Measurements from ENCODE around the gene RAI1. TPM values are rescaled to one million over a fixed set of nuclear protein-coding genes. Genes with fewer than 3 reads are reported as not detected.

RAI1 gene
- total and polyA plus RNA-seq, 10 of the 15 experiments (the other 5 are each of a cell fraction or from before 2014, with no cell fraction given), result 0.66 to 37.7 (median 6.0) TPM

DNA sequence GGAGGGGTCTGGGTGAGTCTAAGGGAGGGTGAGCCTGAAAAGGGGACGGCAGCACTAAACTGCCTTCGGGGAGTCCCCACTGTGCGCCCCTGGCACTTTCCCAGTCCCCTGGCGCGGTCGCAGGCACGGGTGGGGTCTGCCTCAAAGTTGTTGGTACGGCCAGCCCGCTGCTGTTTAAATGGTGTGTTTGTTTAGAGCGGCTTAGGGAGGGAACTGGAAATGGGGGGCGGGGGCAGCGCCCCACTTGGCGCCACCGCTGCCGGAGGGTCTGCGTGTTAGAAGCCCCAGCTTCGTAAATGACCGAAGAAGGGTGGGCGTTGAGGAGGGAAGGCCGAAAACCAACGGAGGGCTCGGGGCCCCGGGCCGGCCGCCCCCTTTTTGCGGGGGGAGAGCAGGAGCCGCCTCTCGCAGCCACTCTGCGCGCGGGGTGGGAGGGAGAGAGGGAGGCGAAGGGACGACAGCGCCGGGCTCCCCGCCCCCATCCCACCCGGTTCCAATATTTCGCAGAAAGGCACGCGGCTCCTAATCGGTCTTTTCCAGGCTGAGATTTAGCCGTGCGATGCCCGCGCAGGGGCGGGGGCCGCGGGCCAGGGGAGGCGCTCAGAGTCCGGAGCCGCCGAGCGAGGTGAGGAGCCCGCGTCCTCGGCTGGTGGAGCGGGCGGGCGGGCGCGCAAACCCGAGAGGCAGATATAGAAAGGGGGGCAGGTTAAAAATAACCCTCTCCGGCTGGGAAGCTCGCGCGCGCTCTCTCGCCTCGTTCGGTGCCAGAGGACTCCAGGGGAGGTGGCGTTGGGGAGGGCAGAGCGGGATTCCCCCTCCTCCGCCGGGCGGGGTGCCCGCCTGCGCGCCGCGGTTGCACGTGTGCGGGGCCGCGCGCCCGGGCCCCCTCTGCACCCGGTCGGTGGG lies 100.6 kb downstream of the RAI1 start:
- ATAC-seq (peak; percentile 27), DNase-seq (ENCODE audit: low read depth, low spot score) (no peak), FAIRE-seq (no peak)
- H2AFZ ChIP-seq (ENCODE audit: control insufficient read depth, low read depth, low read length), result no peak overlapping the region
- intact Hi-C loops (cut with micrococcal nuclease; ENCODE audit: unreplicated experiment) (loop anchor here (1.0 kb wide), 1 partner anchor 30 kb away; no protein-coding TSS in a partner anchor), in situ Hi-C loops (cut with MboI) (no loop called here)
- H3K27me3 ChIP-seq (replicated peaks in 1 of 2; ENCODE audit: control insufficient read depth in 2 of 2, insufficient read depth in 2 of 2, low read length in 1 of 2), result no peaks in the 10 kb centered on the region
- H3K4me2 ChIP-seq (ENCODE audit: control insufficient read depth, insufficient read depth), result peak overlapping the region; percentile 49
- ChIA-PET RAD21 (ENCODE audit: unreplicated experiment) (no interaction called here), SMC1A (ENCODE audit: uncharacterized antibody, unreplicated experiment) (no interaction called here), POLR2A (interaction anchor here (1.2 kb wide), 1 partner anchor 89 kb away, joined by 3 read pairs; no protein-coding TSS in a partner anchor), CTCF (interaction anchor here (0.6 kb wide), 1 partner anchor 101 kb away, joined by 3 read pairs; the partner anchor contains the start of gene RAI1)
- no peaks in the 10 kb centered on the region for H3K79me2 ChIP-seq (ENCODE audit: control insufficient read depth, insufficient read depth, low read length)
- BruUV-seq (replicated peaks), result no TSS peak
- no peak overlapping the region for H3K9ac ChIP-seq (ENCODE audit: control insufficient read depth, insufficient read depth, low read length)
- peaks cover 11% of the 10 kb centered on the region for H3K4me1 ChIP-seq (ENCODE audit: control insufficient read depth, insufficient read depth, low read length)
- 5% methylated on average over 62 of the region's 88 CpGs for WGBS (ENCODE audit: insufficient coverage, insufficient replicate concordance, low lambda C conversion rate, missing lambda C conversion rate)
- peaks cover 0 to 6% of the 10 kb centered on the region in 2 experiments; a peak in 2 of 4 replicates for H3K36me3 ChIP-seq (ENCODE audit: control insufficient read depth in 2 of 2, insufficient read depth in 2 of 2, low read length in 1 of 2)
- H4K20me1 ChIP-seq (ENCODE audit: control insufficient read depth, insufficient read depth), result no peaks in the 10 kb centered on the region; the same call in 1 of the 2 replicates
- TF ChIP-seq EGR1 (IDR thresholded peaks at IDR 0.05; ENCODE audit: borderline replicate concordance in 1 of 2, low read depth in 2 of 2, low read length in 2 of 2) (no peak; a peak in 1 of 3 replicates), MYB (IDR thresholded peaks at IDR 0.05; ENCODE audit: borderline replicate concordance, low read depth, low read length) (no peak), CHD1 (IDR thresholded peaks at IDR 0.05; ENCODE audit: low read depth, low read length) (no peak), DPF2 (IDR thresholded peaks at IDR 0.05) (0 out of 2 replicates have a peak, but pooled peaks have one; percentile 26), ETV6 (conservative IDR thresholded peaks at IDR 0.05 in 1 of 2, IDR thresholded peaks at IDR 0.05 in 1 of 2; ENCODE audit: borderline replicate concordance in 1 of 2, low read depth in 1 of 2) (no peak), BHLHE40 (IDR thresholded peaks at IDR 0.05; ENCODE audit: borderline replicate concordance in 1 of 2, low read depth in 2 of 2, low read length in 1 of 2) (peak; percentile 71 to 88), IKZF1 (conservative IDR thresholded peaks at IDR 0.05) (0 out of 2 replicates have a peak, but pooled peaks have one; percentile 47)
- H3K9me3 ChIP-seq (replicated peaks; ENCODE audit: control insufficient read depth, insufficient read depth, low read length), result no peaks in the 10 kb centered on the region
- H3K4me3 ChIP-seq, result peak overlapping the region; percentile 65; the same call in 1 of the 2 replicates
- H3K27ac ChIP-seq (ENCODE audit: control insufficient read depth, insufficient read depth), result no peak overlapping the region
